Activated T-cell treated with anti-CD3 and anti-CD28 coated beads, Interleukin-2, amount 50 U/mL, for 1 hour (primary cell): Measurements from ENCODE around the gene MBD5.

Experiments
- DNase-seq: peaks from one replicate; pipeline ENCODE4 v3.0.0-alpha.2; 2020

The MBD5 gene

GRCh38 chr2:148237911-148238310 lies 217.0 kb downstream of the MBD5 start:
- no peak for DNase-seq

- no peak for DNase-seq
Measured at GRCh38 chr2:148238561-148238960, 217.7 kb downstream of the MBD5 start.

DNA sequence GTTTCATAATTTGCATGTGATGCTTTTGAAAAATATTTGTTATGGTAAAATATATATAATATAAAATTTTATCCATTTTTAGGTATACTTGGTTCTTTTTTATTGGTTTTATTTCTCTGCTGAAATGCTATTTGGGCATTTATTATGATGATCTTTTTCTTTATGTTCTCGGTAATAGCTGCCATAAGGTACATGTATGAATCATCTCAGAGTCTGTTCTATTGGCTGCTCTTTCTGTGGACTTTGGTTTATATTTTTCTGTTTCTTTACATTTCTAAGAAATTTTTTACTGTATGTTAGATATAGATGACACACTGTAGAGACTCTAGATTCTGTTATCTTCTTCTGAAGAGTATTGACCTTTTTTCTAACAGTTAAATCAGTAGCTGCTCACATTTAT lies 219.9 kb downstream of the MBD5 start:
- DNase-seq = no peak

GRCh38 chr2:148244593-148245292 lies 223.9 kb downstream of the MBD5 start:
- DNase-seq = no peak

DNA sequence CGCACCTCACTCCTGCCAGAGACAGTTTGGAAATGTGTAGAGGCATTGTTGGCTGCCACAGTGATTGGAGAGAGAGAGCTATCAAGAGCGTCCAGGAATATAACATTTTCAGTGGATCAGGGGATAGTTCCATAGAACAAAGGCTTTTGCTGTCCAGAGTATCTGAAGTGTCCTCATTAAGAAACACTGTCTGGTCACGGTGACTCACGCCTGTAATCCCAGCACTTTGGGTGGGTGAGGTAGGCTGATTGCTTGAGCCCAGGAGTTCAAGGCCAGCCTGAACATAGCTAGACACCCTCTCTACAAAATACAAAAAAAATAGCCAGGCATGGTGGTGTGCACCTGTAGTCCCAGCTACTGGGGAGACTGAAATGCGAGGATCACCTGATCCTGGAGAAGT lies 231.1 kb downstream of the MBD5 start:
- DNase-seq = no peak

DNA sequence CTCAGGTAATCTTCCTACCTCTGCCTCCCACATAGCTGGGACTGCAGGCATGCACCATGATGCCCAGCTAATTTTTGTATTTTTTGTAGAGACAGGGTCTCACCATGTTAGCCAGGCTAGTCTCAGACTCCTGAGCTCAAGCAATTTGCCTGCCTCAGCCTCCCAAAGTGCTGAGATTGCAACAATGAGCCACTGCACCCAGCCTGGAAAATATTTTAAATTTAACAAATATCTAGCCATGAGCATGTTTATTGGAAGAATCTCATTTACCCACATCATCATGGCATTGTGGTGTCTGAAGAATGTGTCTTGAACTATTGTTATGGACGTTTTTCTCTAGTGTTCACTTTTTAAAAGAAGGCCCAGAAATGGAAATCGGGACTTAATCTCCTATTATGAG lies 231.8 kb downstream of the MBD5 start:
- no peak for DNase-seq

GRCh38 chr2:148253685-148254084 lies 232.8 kb downstream of the MBD5 start:
- no peak for DNase-seq

DNA sequence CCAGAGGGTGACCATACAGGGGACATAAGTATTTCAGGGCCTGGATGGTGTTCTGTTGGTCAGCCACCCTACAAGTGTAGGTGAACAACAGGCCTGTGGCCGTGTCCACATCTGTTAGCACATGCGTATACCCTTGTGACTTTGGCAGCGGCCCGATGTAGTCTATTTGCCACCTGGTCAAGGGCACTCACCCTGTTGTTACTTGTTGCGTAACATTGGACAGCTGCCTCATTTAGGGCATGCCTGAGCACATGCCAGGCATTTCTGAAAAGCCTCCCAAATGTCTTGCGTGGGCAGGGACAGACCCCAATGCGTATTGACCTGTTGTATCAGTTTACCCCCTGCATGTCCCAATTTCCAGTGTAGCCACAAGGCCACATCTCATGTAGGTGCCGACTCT lies 235.0 kb downstream of the MBD5 start:
- DNase-seq = no peak

DNA sequence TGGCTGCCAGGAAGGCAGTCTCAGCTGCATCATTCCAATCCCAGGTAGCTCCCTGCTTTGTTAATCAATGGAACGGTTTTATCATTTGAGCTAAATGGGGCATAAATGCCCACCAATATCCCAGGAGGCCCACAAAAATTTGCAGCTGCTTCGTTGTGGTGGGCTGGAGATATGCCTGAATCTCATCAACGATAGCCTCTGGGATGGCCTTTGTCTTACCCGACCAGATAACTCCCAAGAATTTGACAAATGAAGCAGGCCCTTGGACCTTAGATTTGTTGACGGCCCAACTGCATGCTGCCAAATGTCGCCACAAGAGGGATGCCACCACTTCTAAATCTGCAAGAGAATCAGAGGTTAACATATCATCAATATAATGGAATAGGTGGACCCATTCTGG lies 236.4 kb downstream of the MBD5 start:
- DNase-seq = no peak

- no peak for DNase-seq
Measured at GRCh38 chr2:148258124-148258523, 237.2 kb downstream of the MBD5 start.

GRCh38 chr2:148259674-148260073 lies 238.8 kb downstream of the MBD5 start:
- DNase-seq = no peak

GRCh38 chr2:148263890-148264289 lies 243.0 kb downstream of the MBD5 start:
- no peak for DNase-seq

GRCh38 chr2:148273158-148273691 lies 252.3 kb downstream of the MBD5 start:
- no peak for DNase-seq

- no peak for DNase-seq
Measured at GRCh38 chr2:148279216-148279615, 258.3 kb downstream of the MBD5 start.

GRCh38 chr2:148282201-148282600 lies 261.3 kb downstream of the MBD5 start:
- no peak for DNase-seq

DNA sequence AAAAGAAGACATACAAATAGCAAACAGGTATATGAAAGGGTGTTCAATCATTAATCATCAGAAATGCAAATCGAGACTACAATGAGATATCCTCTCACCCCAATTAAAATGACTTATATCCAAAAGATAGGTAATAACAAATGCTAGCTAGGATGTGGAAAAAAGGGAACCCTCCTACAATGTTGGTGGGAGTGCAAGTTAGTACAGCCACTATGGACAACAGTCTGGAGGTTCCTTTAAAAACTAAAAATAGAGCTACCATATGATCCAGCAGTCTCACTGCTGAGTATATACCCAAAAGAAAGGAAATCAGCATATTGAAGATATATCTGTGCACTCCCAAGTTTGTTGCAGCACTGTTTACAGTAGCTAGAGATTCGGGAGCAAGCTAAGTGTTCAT lies 271.5 kb downstream of the MBD5 start:
- DNase-seq = no peak

GRCh38 chr2:148298196-148298595 lies 277.3 kb downstream of the MBD5 start:
- no peak for DNase-seq

- no peak for DNase-seq
Measured at GRCh38 chr2:148299616-148300015, 278.7 kb downstream of the MBD5 start.

GRCh38 chr2:148300544-148300943 lies 279.7 kb downstream of the MBD5 start:
- no peak for DNase-seq

DNA sequence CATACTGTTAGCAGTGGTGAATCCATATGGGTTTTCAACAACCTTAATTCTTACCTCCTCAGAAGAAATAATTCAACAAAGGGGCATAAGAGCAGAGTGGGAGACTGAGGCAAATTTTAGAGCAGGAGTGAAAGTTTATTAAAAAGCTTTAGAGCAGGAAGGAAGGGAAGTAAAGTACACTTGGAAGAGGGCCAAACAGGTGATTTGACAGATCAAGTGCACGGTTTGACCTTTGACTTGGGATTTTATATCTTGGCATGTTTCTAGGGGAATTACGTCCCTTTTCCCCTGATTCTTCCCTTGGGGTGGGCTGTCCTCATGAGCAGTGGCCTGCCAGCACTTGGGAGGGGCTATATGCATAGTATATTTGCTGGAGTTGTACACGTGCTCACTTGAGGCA lies 280.5 kb downstream of the MBD5 start:
- DNase-seq = no peak

DNA sequence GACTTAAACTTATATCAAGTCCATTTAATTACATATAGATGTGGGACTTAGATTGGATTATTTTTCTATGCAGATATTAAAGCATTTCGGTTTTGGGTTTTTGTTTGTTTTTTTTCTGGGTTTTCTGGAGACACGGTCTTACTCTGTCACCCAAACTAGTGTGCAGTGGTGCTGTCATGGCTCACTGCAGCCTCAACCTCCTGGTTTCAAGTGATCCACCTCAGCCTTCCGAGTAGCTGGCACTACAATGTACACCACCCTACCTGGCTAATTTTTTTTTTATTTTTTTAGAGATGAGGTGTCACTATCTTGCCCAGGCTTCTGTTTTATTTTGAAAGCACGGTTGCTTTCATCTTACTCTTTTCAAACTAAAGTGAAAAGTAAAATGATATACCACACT lies 281.6 kb downstream of the MBD5 start:
- DNase-seq = no peak

- no peak for DNase-seq
Measured at GRCh38 chr2:148303161-148303560, 282.3 kb downstream of the MBD5 start.

GRCh38 chr2:148305476-148305875 lies 284.6 kb downstream of the MBD5 start:
- DNase-seq = no peak

GRCh38 chr2:148306027-148306426 lies 285.1 kb downstream of the MBD5 start:
- DNase-seq = no peak

DNA sequence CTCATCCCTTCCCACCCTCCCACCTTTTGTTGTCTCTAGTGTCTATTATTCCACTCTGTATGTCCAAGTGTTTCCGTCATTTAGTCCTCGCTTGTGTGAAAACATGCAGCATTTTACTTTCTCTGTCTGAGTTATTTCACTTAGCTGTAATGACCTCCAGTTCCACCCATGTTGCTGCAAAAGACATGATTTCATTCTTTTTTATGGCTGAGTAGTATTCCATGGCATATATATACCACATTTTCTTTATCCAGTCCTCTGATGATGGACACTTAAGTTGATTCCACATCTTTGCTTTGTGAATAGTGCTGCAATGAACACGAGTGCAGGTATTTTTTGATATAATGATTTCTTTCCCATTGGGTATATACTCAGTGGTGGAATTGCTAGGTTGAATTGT lies 296.7 kb downstream of the MBD5 start:
- no peak for DNase-seq
